Measurements from ENCODE around the gene RPS21. TPM values are rescaled to one million over a fixed set of nuclear protein-coding genes. Genes with fewer than 3 reads are reported as not detected.

Gene RPS21
- total and polyA plus RNA-seq, 2 experiments from 2014 or later, result 639 to 1,039 TPM

DNA sequence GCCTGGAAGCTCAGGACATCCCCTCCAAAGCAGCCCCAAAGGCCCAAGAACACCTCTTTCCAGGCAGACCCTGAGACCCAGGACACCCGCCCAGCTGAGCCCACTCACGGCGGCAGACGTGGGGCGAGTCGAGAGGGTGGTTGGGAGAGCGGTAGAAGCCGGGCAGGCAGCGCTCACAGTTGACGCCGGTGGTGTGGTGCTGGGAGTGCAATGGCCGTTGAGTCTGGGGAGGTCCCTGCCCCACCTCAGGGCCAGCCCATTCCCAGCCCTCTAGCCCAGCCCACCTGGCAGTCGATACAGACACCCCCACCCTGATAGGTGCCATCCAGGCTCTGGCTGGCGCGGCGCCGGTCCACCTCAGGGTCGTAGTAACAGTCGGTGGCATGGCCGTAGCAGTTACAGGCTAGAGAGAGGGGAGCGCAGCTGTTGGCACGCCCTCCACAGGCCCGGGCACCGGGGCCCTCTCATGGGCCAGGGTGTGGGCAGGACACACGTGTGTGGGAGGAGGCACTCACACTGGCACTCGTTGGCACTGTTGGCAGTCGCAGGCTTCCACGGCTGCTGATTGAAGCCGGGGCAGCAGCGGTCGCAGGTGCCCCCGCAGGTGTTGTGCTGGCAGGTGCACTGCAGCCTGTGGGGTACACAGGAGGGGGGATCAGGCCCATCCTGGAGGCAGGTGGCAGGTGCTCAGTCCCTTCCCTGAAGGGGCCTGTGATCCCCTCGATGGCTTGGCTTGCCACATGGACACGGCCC lies 40.3 kb upstream of the RPS21 start:
- no peaks in the 10 kb centered on the region for H3F3A ChIP-seq (ENCODE audit: insufficient read depth)
- no peaks in the 10 kb centered on the region for H3K9me2 ChIP-seq (ENCODE audit: insufficient read depth)
- no peak overlapping the region for H3K27ac ChIP-seq
- no peak for TF ChIP-seq EZH2 (IDR thresholded peaks at IDR 0.05; ENCODE audit: insufficient read depth, poor library complexity, severe bottlenecking)
- no peak for TF ChIP-seq EZH2phosphoT487 (IDR thresholded peaks at IDR 0.05; ENCODE audit: insufficient read depth, low read depth)
- no peak overlapping the region for H3K9ac ChIP-seq
- H3K79me2 ChIP-seq (ENCODE audit: insufficient read depth), result no peaks in the 10 kb centered on the region
- no peak for DNase-seq
- in situ Hi-C loops (cut with MboI), result no loop called here
- no peaks in the 10 kb centered on the region for H3K9me3 ChIP-seq (ENCODE audit: low read depth)
- H3K27me3 ChIP-seq (replicated peaks; ENCODE audit: insufficient read depth), result no peaks in the 10 kb centered on the region
- 79 to 80% methylated on average over 29 to 34 of the region's 34 CpGs for WGBS, 2 experiments (ENCODE audit: low coverage in 1 of 2, low lambda C conversion rate in 2 of 2, missing lambda C conversion rate in 2 of 2)
- no peaks in the 10 kb centered on the region for H4K20me1 ChIP-seq (ENCODE audit: insufficient read depth)
- no peak overlapping the region for H3K4me2 ChIP-seq (ENCODE audit: unreplicated experiment)
- no peak overlapping the region for H3K4me3 ChIP-seq
- H2AFZ ChIP-seq, result no peak overlapping the region
- H3K36me3 ChIP-seq (ENCODE audit: low read depth), result no peaks in the 10 kb centered on the region
- no peaks in the 10 kb centered on the region for H3K4me1 ChIP-seq (ENCODE audit: insufficient read depth)

DNA sequence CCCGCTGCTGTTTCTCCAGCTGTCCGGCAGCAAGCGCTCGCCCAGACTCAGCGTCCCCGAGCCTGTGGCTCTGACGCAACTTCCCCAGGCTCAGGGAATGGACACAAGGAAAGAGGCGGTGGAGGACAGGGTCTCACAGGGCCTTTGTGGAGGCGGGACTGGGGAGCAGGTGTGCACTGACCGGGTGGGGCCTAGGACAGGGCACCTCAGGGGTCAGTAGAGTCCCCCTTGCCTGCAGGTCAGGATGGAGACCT lies 39.8 kb upstream of the RPS21 start:
- Histone ChIP-seq H4K20me1 (ENCODE audit: insufficient read depth) (no peaks in the 10 kb centered on the region), H3K27me3 (replicated peaks; ENCODE audit: insufficient read depth) (no peaks in the 10 kb centered on the region), H3K4me3 (no peak overlapping the region), H3K36me3 (ENCODE audit: low read depth) (no peaks in the 10 kb centered on the region), H3K9me3 (ENCODE audit: low read depth) (no peaks in the 10 kb centered on the region), H3K9ac (no peak overlapping the region), H3F3A (ENCODE audit: insufficient read depth) (no peaks in the 10 kb centered on the region), H2AFZ (no peak overlapping the region), H3K4me1 (ENCODE audit: insufficient read depth) (no peaks in the 10 kb centered on the region), H3K27ac (no peak overlapping the region), H3K79me2 (ENCODE audit: insufficient read depth) (no peaks in the 10 kb centered on the region), H3K4me2 (ENCODE audit: unreplicated experiment) (no peak overlapping the region), H3K9me2 (ENCODE audit: insufficient read depth) (no peaks in the 10 kb centered on the region)
- 74 to 77% methylated on average over 10 of the region's 10 CpGs for WGBS, 2 experiments (ENCODE audit: low coverage in 1 of 2, low lambda C conversion rate in 2 of 2, missing lambda C conversion rate in 2 of 2)
- TF ChIP-seq EZH2phosphoT487 (IDR thresholded peaks at IDR 0.05; ENCODE audit: insufficient read depth, low read depth) (no peak), EZH2 (IDR thresholded peaks at IDR 0.05; ENCODE audit: insufficient read depth, poor library complexity, severe bottlenecking) (no peak)
- in situ Hi-C loops (cut with MboI), result no loop called here
- no peak for DNase-seq

DNA sequence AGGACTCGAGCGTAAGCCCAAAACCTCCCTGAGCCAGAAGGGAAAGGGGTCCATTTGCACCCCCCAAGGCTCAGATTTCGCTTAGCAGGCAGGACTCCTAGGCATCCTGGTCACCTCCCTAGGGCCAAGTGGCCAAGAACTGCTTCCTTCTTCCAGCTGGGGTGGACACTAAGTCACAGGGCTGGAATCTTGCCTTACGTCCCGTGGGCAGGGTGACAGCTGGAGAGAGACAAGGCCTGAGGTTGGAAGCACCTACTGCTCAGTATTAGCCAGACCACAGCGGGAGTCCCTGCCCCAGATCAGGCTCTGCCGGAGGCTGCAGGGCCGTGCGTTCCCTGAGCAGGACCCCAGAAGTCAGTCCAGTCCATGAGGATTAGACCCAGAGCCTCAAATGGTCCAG lies 39.5 kb upstream of the RPS21 start:
- Histone ChIP-seq H3K4me3 (no peak overlapping the region), H3F3A (ENCODE audit: insufficient read depth) (no peaks in the 10 kb centered on the region), H3K9me2 (ENCODE audit: insufficient read depth) (no peaks in the 10 kb centered on the region), H4K20me1 (ENCODE audit: insufficient read depth) (no peaks in the 10 kb centered on the region), H3K4me2 (ENCODE audit: unreplicated experiment) (no peak overlapping the region), H3K27ac (no peak overlapping the region), H3K4me1 (ENCODE audit: insufficient read depth) (no peaks in the 10 kb centered on the region), H3K79me2 (ENCODE audit: insufficient read depth) (no peaks in the 10 kb centered on the region), H3K27me3 (replicated peaks; ENCODE audit: insufficient read depth) (no peaks in the 10 kb centered on the region), H2AFZ (no peak overlapping the region), H3K9ac (no peak overlapping the region), H3K36me3 (ENCODE audit: low read depth) (no peaks in the 10 kb centered on the region), H3K9me3 (ENCODE audit: low read depth) (no peaks in the 10 kb centered on the region)
- WGBS, 2 experiments (ENCODE audit: low coverage in 1 of 2, low lambda C conversion rate in 2 of 2, missing lambda C conversion rate in 2 of 2), result 50 to 53% methylated on average over 9 of the region's 9 CpGs
- in situ Hi-C loops (cut with MboI), result no loop called here
- TF ChIP-seq EZH2phosphoT487 (IDR thresholded peaks at IDR 0.05; ENCODE audit: insufficient read depth, low read depth) (no peak), EZH2 (IDR thresholded peaks at IDR 0.05; ENCODE audit: insufficient read depth, poor library complexity, severe bottlenecking) (no peak)
- DNase-seq, result no peak

DNA sequence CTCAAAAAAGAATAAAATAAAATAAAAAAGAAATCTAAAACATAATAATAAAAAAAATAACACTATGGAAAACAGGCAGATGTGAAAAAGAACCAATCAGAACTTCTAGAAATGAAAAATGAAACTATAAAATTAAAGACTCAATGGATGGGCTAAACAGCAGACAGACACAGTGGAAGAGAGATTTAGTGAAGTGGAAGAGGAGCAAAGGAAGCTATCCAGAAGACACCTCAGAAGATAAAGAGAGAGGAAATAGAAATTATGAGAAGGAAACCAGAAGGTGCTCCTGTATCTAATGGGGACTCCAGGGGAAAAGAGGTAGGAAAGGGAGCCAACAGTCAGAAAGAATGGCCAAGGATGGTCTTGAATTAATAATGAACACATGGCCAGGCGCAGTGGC lies 38.3 kb upstream of the RPS21 start:
- TF ChIP-seq EZH2phosphoT487 (IDR thresholded peaks at IDR 0.05; ENCODE audit: insufficient read depth, low read depth) (no peak), EZH2 (IDR thresholded peaks at IDR 0.05; ENCODE audit: insufficient read depth, poor library complexity, severe bottlenecking) (no peak)
- Histone ChIP-seq H4K20me1 (ENCODE audit: insufficient read depth) (no peaks in the 10 kb centered on the region), H2AFZ (no peak overlapping the region), H3K27ac (no peak overlapping the region), H3K79me2 (ENCODE audit: insufficient read depth) (no peaks in the 10 kb centered on the region), H3K36me3 (ENCODE audit: low read depth) (no peaks in the 10 kb centered on the region), H3K9me3 (ENCODE audit: low read depth) (no peaks in the 10 kb centered on the region), H3K4me3 (no peak overlapping the region), H3K4me1 (ENCODE audit: insufficient read depth) (no peaks in the 10 kb centered on the region), H3K27me3 (replicated peaks; ENCODE audit: insufficient read depth) (no peaks in the 10 kb centered on the region), H3K9ac (no peak overlapping the region), H3K4me2 (ENCODE audit: unreplicated experiment) (no peak overlapping the region), H3F3A (ENCODE audit: insufficient read depth) (no peaks in the 10 kb centered on the region), H3K9me2 (ENCODE audit: insufficient read depth) (no peaks in the 10 kb centered on the region)
- 81 to 83% methylated on average over 1 of the region's 1 CpG for WGBS, 2 experiments (ENCODE audit: low coverage in 1 of 2, low lambda C conversion rate in 2 of 2, missing lambda C conversion rate in 2 of 2)
- DNase-seq, result no peak
- in situ Hi-C loops (cut with MboI), result no loop called here

Data from GM23248 (cell line).